Measurements from ENCODE around the gene FAT2.
"Not testable (repeated sequence)": the region's sequence is repeated elsewhere in the genome, so short reads cannot be mapped to it uniquely, and the experiment has no call there.

FAT2 gene

GRCh38 chr5:151581347-151581746, 9.8 kb downstream of the FAT2 start:
- no peak for DNase-seq

GRCh38 chr5:151580858-151581257, 10.3 kb downstream of the FAT2 start:
- no peak for DNase-seq

GRCh38 chr5:151580239-151580638, 10.9 kb downstream of the FAT2 start:
- no peak for DNase-seq

- DNase-seq, result not testable (repeated sequence)
Measured at GRCh38 chr5:151579146-151579545, 12.0 kb downstream of the FAT2 start.

GRCh38 chr5:151578326-151579025, 12.7 kb downstream of the FAT2 start:
- no peak for DNase-seq

GRCh38 chr5:151577566-151577965, 13.6 kb downstream of the FAT2 start:
- DNase-seq, result no peak

GRCh38 chr5:151574444-151574996, 16.6 kb downstream of the FAT2 start:
- DNase-seq, result no peak

- no peak for DNase-seq
Measured at GRCh38 chr5:151572657-151573368, 18.3 kb downstream of the FAT2 start.

- peak; percentile 14 for DNase-seq
Measured at GRCh38 chr5:151571270-151572173, 19.6 kb downstream of the FAT2 start.

GRCh38 chr5:151570512-151571269, 20.4 kb downstream of the FAT2 start:
- DNase-seq, result peak; percentile 63

GRCh38 chr5:151570058-151570457, 21.1 kb downstream of the FAT2 start:
- DNase-seq, result no peak

- no peak for DNase-seq
Measured at GRCh38 chr5:151569132-151570046, 21.7 kb downstream of the FAT2 start.

GRCh38 chr5:151568036-151568435, 23.1 kb downstream of the FAT2 start:
- DNase-seq, result no peak

- no peak for DNase-seq
Measured at GRCh38 chr5:151565971-151566370, 25.2 kb downstream of the FAT2 start.

GRCh38 chr5:151562019-151562707, 29.0 kb downstream of the FAT2 start:
- DNase-seq, result peak; percentile 39

GRCh38 chr5:151557951-151558350, 33.2 kb downstream of the FAT2 start:
- no peak for DNase-seq

- DNase-seq, result no peak
Measured at GRCh38 chr5:151557466-151557865, 33.7 kb downstream of the FAT2 start.

GRCh38 chr5:151556806-151557205, 34.3 kb downstream of the FAT2 start:
- DNase-seq, result no peak

GRCh38 chr5:151555760-151556576, 35.2 kb downstream of the FAT2 start:
- no peak for DNase-seq

- no peak for DNase-seq
Measured at GRCh38 chr5:151553695-151554094, 37.4 kb downstream of the FAT2 start.

All from NCI-H2029 treated with DMSO at 0.1 percent for 48 hours (cell line).